IMR-90 (cell line): Measurements from ENCODE around the gene PTPRC. TPM values are rescaled to one million over a fixed set of nuclear protein-coding genes. Genes with fewer than 3 reads are reported as not detected.

Experiments
- ATAC-seq: fragments of 200-7000 bp; cut with Tn5 transposase; 2 replicates; pipeline ENCODE4 v1.9.1; 2020; ENCODE audit warnings: low read depth, mild to moderate bottlenecking, moderate library complexity
- BruUV-seq: library from RNA; stranded (reverse); fragments of 400-500 nt; replicated peaks from 2 replicates; lab custom pipeline; 2021; lab: Mats Ljungman, UMichigan
- CTCF ChIA-PET: fragments of 300-600 bp; formaldehyde crosslinking; extraction: SDS; loops from one replicate; lab custom pipeline; 2021; ENCODE audit warnings: antibody characterized with exemption; lab: Yijun Ruan, JAX
- POLR2A ChIA-PET: fragments of 300-600 bp; sonication (Branson Sonifier 250); formaldehyde crosslinking; loops from one replicate; lab custom pipeline; 2022; ENCODE audit warnings: antibody characterized with exemption; ENCODE audit not compliant: unreplicated experiment; lab: Charles Lee
- DNase-seq: peaks from one replicate; pipeline ENCODE4 v3.0.0; 2013
- H2AFZ ChIP-seq: replicated peaks from 2 replicates; pipeline ENCODE3; 2013; ENCODE audit warnings: low read length, mild to moderate bottlenecking; ENCODE audit not compliant: poor library complexity
- H2AK5ac ChIP-seq: 2 replicates; pipeline ENCODE4 v1.6.1; 2013; ENCODE audit warnings: low read depth, low read length, inconsistent platforms
- H2AK9ac ChIP-seq: replicated peaks from 2 replicates; pipeline ENCODE3; 2013; ENCODE audit warnings: mild to moderate bottlenecking, low read depth, low read length, moderate library complexity; ENCODE audit not compliant: poor library complexity
- H2BK120ac ChIP-seq: 2 replicates; pipeline ENCODE4 v1.6.1; 2013; ENCODE audit warnings: low read depth, low read length, inconsistent platforms
- H2BK15ac ChIP-seq: 3 replicates; pipeline ENCODE4 v1.6.1; 2013; ENCODE audit warnings: low read depth, low read length, inconsistent platforms
- H2BK20ac ChIP-seq: 2 replicates; pipeline ENCODE4 v1.6.1; 2013; ENCODE audit warnings: low read depth, mild to moderate bottlenecking, inconsistent platforms, low read length, moderate library complexity
- H2BK5ac ChIP-seq: 2 replicates; pipeline ENCODE4 v1.6.1; 2013; ENCODE audit warnings: mild to moderate bottlenecking, low read depth, low read length, inconsistent platforms; ENCODE audit not compliant: poor library complexity, severe bottlenecking
- H3K14ac ChIP-seq: replicated peaks from 2 replicates; pipeline ENCODE4 v1.6.1; 2013; ENCODE audit warnings: low read depth, low read length, inconsistent platforms
- H3K18ac ChIP-seq: 2 replicates; pipeline ENCODE4 v1.6.1; 2013; ENCODE audit warnings: low read depth, low read length, control low read depth
- H3K23ac ChIP-seq: 2 replicates; pipeline ENCODE4 v1.6.1; 2013; ENCODE audit warnings: low read depth, low read length, inconsistent platforms
- H3K27ac ChIP-seq: 2 replicates; pipeline ENCODE4 v1.5.1; 2013; ENCODE audit warnings: mild to moderate bottlenecking, control low read depth, low read length; ENCODE audit not compliant: insufficient read depth
- H3K27me3 ChIP-seq: 2 replicates; pipeline ENCODE4 v1.6.1; 2013; ENCODE audit warnings: low read length; ENCODE audit not compliant: control insufficient read depth, insufficient read depth
- H3K36me3 ChIP-seq: 2 replicates; pipeline ENCODE4 v1.6.1; 2013; ENCODE audit warnings: low read length, mixed read lengths; ENCODE audit not compliant: control insufficient read depth, insufficient read depth
- H3K4ac ChIP-seq: 2 replicates; pipeline ENCODE4 v1.6.1; 2013; ENCODE audit warnings: low read depth, low read length, inconsistent platforms
- H3K4me1 ChIP-seq: 2 replicates; pipeline ENCODE4 v1.6.1; 2013; ENCODE audit warnings: low read length, mixed read lengths; ENCODE audit not compliant: control insufficient read depth, insufficient read depth
- H3K4me2 ChIP-seq: 2 replicates; pipeline ENCODE4 v1.6.1; 2013; ENCODE audit warnings: low read depth, mild to moderate bottlenecking, control low read depth, low read length, moderate library complexity
- H3K4me3 ChIP-seq: 2 replicates; pipeline ENCODE4 v1.5.1; 2013; ENCODE audit warnings: low read depth, mild to moderate bottlenecking, control low read depth, low read length, moderate library complexity; ENCODE audit not compliant: insufficient read depth
- H3K56ac ChIP-seq: 2 replicates; pipeline ENCODE4 v1.6.1; 2013; ENCODE audit warnings: low read length, inconsistent platforms; ENCODE audit not compliant: insufficient read depth; ENCODE audit errors: extremely low read depth
- H3K79me1 ChIP-seq, 2 experiments: 2 replicates each; pipeline ENCODE4 v1.6.1; 2013; ENCODE audit warnings: low read length in 2 of 2, inconsistent platforms in 1 of 2, low read depth in 1 of 2
- H3K9ac ChIP-seq: 2 replicates; pipeline ENCODE4 v1.6.1; 2013; ENCODE audit warnings: low read depth, low read length, control low read depth
- H3K9me1 ChIP-seq: 2 replicates; pipeline ENCODE4 v1.6.1; 2013; ENCODE audit warnings: low read length, inconsistent platforms; ENCODE audit not compliant: insufficient read depth
- H3K9me3 ChIP-seq: 2 replicates; pipeline ENCODE4 v1.6.1; 2013; ENCODE audit warnings: low read length; ENCODE audit not compliant: control insufficient read depth, insufficient read depth
- H4K20me1 ChIP-seq: 2 replicates; pipeline ENCODE4 v1.6.1; 2013; ENCODE audit warnings: low read length, inconsistent platforms; ENCODE audit not compliant: insufficient read depth
- H4K5ac ChIP-seq: 2 replicates; pipeline ENCODE4 v1.6.1; 2013; ENCODE audit warnings: mild to moderate bottlenecking, low read depth, low read length, control low read depth
- H4K8ac ChIP-seq, 2 experiments: 2 replicates each; pipeline ENCODE4 v1.6.1; 2013; ENCODE audit warnings: low read depth in 2 of 2, low read length in 2 of 2, control low read depth in 1 of 2, inconsistent platforms in 1 of 2
- H4K91ac ChIP-seq: 2 replicates; pipeline ENCODE4 v1.6.1; 2013; ENCODE audit warnings: low read depth, low read length, inconsistent platforms; ENCODE audit not compliant: insufficient read depth
- BHLHE40 ChIP-seq: fragments of 150-350 bp; IDR thresholded peaks from 2 replicates; pipeline ENCODE4 v1.6.1; 2016; ENCODE audit warnings: mild to moderate bottlenecking, low read depth, low read length
- CEBPB ChIP-seq: IDR thresholded peaks from 2 replicates; pipeline ENCODE4 v1.6.1; 2012; ENCODE audit warnings: low read depth, low read length, improper control_type of control experiment
- CHD1 ChIP-seq: IDR thresholded peaks from 2 replicates; pipeline ENCODE4 v1.6.1; 2012; ENCODE audit warnings: low read depth, low read length, improper control_type of control experiment
- CTCF ChIP-seq: conservative IDR thresholded peaks from 2 replicates; pipeline ENCODE4 v1.5.1; 2012; ENCODE audit warnings: mild to moderate bottlenecking, low read depth, low read length, improper control_type of control experiment
- MAZ ChIP-seq: IDR thresholded peaks from 2 replicates; pipeline ENCODE4 v1.6.1; 2012; ENCODE audit warnings: low read depth, mild to moderate bottlenecking, low read length, improper control_type of control experiment, moderate library complexity, borderline replicate concordance
- MXI1 ChIP-seq: IDR thresholded peaks from 2 replicates; pipeline ENCODE4 v1.6.1; 2012; ENCODE audit warnings: low read depth, mild to moderate bottlenecking, low read length, moderate library complexity, borderline replicate concordance
- NFE2L2 ChIP-seq: fragments of 150-350 bp; IDR thresholded peaks from 2 replicates; pipeline ENCODE4 v1.6.1; 2016; ENCODE audit warnings: low read depth, mild to moderate bottlenecking, low read length
- POLR2A ChIP-seq: IDR thresholded peaks from 2 replicates; pipeline ENCODE4 v1.6.1; 2012; ENCODE audit warnings: mild to moderate bottlenecking, low read depth, low read length
- RAD21 ChIP-seq: IDR thresholded peaks from 2 replicates; pipeline ENCODE4 v1.6.1; 2012; ENCODE audit warnings: low read length, improper control_type of control experiment
- RCOR1 ChIP-seq: IDR thresholded peaks from 2 replicates; pipeline ENCODE4 v1.6.1; 2012; ENCODE audit warnings: mild to moderate bottlenecking, low read length, improper control_type of control experiment; ENCODE audit not compliant: insufficient replicate concordance
- RFX5 ChIP-seq: IDR thresholded peaks from 2 replicates; pipeline ENCODE4 v1.8.0; 2012; ENCODE audit warnings: low read depth, mild to moderate bottlenecking, low read length, moderate library complexity
- SMC3 ChIP-seq: fragments of 150-350 bp; IDR thresholded peaks from 2 replicates; pipeline ENCODE4 v1.6.1; 2016; ENCODE audit warnings: low read depth, mild to moderate bottlenecking, antibody characterized with exemption, low read length, moderate library complexity
- USF2 ChIP-seq: fragments of 150-350 bp; IDR thresholded peaks from 2 replicates; pipeline ENCODE4 v1.6.1; 2017; ENCODE audit warnings: mild to moderate bottlenecking, antibody characterized with exemption, low read length, low read depth
- WGBS, 2 experiments: methylation state at CpG; one replicate each; pipeline versions ENCODE4 v1.1.5 to v1.1.7; 2013; ENCODE audit warnings: missing lambda C conversion rate in 2 of 2; ENCODE audit not compliant: insufficient read length in 1 of 2; ENCODE audit errors: extremely low coverage in 2 of 2; 5-methylcytosine and 5-hydroxymethylcytosine counted together
- dilution Hi-C: fragments of 300-500 bp; cut with HindIII; formaldehyde crosslinking; loops from one replicate; pipeline ENCODE4 v1.14.3; 2018; ENCODE audit warnings: low sequenced_read_pairs; ENCODE audit not compliant: unreplicated experiment
- in situ Hi-C: fragments of 300-500 bp; cut with MboI; formaldehyde crosslinking; loops from 3 replicates; pipeline ENCODE4 v1.14.3; 2019; ENCODE audit warnings: low sequenced_read_pairs, inconsistent platforms, mixed read lengths
- intact Hi-C: fragments of 100-400 bp; cut with micrococcal nuclease; formaldehyde crosslinking; loops from 2 replicates; pipeline ENCODE4 v1.10.0; 2022
- polyA plus RNA-seq, 3 experiments: library from polyadenylated mRNA; depleted of rRNA; stranded (reverse); fragments of >200 nt; gene quantifications; 2 replicates each; pipeline ENCODE4 v1.2.3, GENCODE V29; 2012; ENCODE audit warnings: low replicate concordance in 1 of 3
- total RNA-seq: library from RNA; depleted of rRNA; stranded (reverse); fragments of >200 nt; gene quantifications from 2 replicates; pipeline ENCODE4 v1.2.3, GENCODE V29; 2012

The PTPRC gene
- total and polyA plus RNA-seq, 2 of the 4 experiments (the other 2 are of a cell fraction): not detected

GRCh38 chr1:198612471-198613260 lies 26.2 kb upstream of the PTPRC start:
- Histone ChIP-seq H3K27ac (no peak overlapping the region), H2AK5ac (no peak overlapping the region), H4K91ac (no peak overlapping the region), H2BK120ac (no peak overlapping the region), H4K20me1 (no peaks in the 10 kb centered on the region), H3K4me2 (no peak overlapping the region), H2BK15ac (no peak overlapping the region), H3K14ac (no peak overlapping the region), H3K9me3 (no peaks in the 10 kb centered on the region), H4K8ac (no peak overlapping the region), H3K36me3 (no peaks in the 10 kb centered on the region), H2AK9ac (no peak overlapping the region), H3K4me1 (no peaks in the 10 kb centered on the region; the same call in 1 of the 2 replicates), H3K4ac (no peak overlapping the region), H3K27me3 (no peaks in the 10 kb centered on the region), H3K56ac (no peak overlapping the region), H2BK5ac (no peak overlapping the region), H3K9me1 (no peaks in the 10 kb centered on the region), H3K4me3 (no peak overlapping the region), H2AFZ (no peak overlapping the region), H3K23ac (no peak overlapping the region), H3K79me1 (no peaks in the 10 kb centered on the region), H3K18ac (no peak overlapping the region), H3K9ac (no peak overlapping the region), H4K5ac (no peak overlapping the region), H2BK20ac (no peak overlapping the region)
- dilution Hi-C loops: no loop called here
- no CpG with 5 or more reads among the region's 6 CpGs for WGBS, 2 experiments
- in situ Hi-C loops: no loop called here
- intact Hi-C loops: no loop called here
- ATAC-seq (no peak), DNase-seq (no peak)
- CTCF ChIA-PET: no interaction called here
- TF ChIP-seq SMC3: no peak
- no peak for TF ChIP-seq CHD1
- no peak for TF ChIP-seq NFE2L2
- no peak for TF ChIP-seq MAZ
- TF ChIP-seq USF2: no peak
- TF ChIP-seq RFX5: no peak
- no peak for TF ChIP-seq CTCF
- no peak for TF ChIP-seq CEBPB
- TF ChIP-seq POLR2A: no peak
- no peak for TF ChIP-seq RAD21
- TF ChIP-seq MXI1: no peak
- no peak for TF ChIP-seq RCOR1
- no peak for TF ChIP-seq BHLHE40
- BruUV-seq: no TSS peak
- POLR2A ChIA-PET: no interaction called here
